ENCODE measurements around the gene WDR54.

DNA sequence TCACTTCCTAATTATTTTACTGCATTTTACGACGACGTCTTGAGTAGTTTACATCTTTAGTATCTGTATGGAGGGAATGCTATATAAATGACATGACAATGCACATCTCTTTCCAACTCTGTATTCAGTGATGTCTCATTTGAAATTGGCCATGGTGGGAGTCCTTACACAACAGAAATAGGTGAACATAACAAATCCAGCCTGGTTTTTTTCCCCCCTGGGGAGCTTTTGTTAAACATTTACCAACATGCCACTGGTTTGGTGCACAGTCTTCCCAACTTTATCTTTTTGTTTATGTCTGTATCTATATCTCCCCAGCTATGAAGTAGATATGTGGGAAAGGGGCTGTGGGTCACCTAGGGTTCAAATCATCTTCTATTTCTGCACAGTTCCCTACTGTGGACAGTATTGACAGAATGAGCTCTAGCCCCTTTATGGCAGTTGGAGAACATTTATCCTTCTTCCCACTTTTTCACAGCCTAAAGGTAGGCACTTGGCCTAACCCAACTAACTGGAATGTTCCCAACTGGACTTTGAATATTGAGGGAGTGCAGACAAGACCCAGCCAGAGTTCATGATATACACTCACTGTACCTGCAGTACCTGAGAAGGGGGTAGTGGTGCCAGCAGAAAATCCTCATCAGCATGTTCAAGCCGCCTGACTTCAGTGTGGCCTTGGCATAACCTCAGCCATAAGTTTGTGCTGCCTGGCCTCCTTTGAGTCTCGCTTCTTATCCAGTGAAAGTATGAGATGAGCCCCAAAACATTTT, 25.9 kb downstream of the WDR54 start:
- no peak for TF ChIP-seq CTCF (IDR thresholded peaks at IDR 0.05)
- no peak for TF ChIP-seq POLR2A (IDR thresholded peaks at IDR 0.05)

Data from heart left ventricle (tissue), 13 donors.